Suppressor macrophage treated with lipopolysaccharide for 1 hour (primary cell): ENCODE results near the gene UBR1.
A peak's percentile ranks its signal among the peaks of the same experiment; 100 is the strongest.
"Not testable (repeated sequence)": the region's sequence is repeated elsewhere in the genome, so short reads cannot be mapped to it uniquely, and the experiment has no call there.

ENCODE experiments used
- DNase-seq, 3 donors: peaks; one replicate each; pipeline ENCODE4 v3.0.0-alpha.2; 2020 to 2022

Gene UBR1

DNA sequence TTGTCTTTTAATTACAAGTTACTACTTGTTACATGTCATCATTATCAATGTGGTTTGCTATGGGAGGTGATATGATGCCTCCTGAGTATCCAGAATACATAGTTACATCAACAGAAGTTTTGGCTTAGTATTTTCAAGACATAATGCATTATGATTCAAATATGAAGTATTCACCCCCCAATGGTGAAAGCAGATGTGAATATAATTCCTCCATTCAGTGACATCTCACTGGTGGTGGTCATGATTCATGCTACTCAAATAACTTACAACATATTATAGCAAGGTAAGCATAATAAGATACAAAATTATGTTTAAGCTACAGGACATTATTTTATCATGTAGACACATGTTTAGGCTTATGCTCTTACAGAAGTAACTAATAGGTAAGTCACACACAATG is 150.3 kb downstream of the UBR1 start:
- DNase-seq = no peak

DNA sequence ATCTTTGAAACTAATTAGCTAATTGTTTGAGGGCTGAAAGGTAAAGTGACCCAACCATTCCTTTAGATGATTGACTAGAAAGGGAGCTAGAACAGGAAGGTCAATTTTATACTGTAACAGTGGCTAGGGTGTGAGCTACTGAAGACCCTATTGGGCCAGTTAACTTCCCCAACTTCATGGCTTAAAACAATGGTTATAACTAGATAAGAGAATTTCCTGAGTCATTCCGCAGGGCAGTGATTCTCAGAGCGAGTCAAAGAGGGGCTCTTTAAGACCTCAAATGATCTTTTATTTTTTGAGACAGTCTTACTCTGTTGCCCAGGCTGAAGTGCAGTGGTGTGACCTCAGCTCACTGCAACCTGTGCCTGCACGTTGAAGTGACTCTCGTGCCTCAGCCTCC is 151.5 kb downstream of the UBR1 start:
- DNase-seq = no peak

DNA sequence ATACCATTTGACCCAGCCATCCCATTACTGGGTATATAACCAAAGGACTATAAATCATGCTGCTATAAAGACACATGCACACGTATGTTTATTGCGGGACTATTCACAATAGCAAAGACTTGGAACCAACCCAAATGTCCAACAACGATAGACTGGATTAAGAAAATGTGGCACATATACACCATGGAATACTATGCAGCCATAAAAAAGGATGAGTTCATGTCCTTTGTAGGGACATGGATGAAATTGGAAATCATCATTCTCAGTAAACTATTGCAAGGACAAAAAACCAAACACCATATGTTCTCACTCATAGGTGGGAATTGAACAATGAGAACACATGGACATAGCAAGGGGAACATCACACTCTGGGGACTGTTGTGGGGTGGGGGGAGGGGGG is 156.9 kb downstream of the UBR1 start:
- not testable (repeated sequence) for DNase-seq

DNA sequence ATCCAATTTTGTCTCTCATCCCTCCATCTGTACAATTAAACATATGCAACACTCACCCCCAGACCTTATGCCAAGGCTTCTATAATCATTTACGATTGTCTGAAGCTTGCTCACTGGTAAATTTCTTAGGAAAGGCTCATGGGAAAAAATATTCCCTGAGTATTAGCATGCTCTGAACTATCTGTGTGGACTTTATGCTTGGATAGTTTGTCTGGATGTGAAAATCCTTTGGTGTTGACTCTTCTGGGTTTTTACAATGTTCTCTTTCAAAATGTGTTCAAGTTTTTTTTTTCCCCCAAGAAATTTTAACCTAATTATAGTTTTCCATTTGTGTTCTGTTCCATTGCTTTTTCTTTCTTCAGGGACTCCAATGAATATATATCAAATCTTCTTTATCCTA is 165.3 kb downstream of the UBR1 start:
- no peak for DNase-seq

DNA sequence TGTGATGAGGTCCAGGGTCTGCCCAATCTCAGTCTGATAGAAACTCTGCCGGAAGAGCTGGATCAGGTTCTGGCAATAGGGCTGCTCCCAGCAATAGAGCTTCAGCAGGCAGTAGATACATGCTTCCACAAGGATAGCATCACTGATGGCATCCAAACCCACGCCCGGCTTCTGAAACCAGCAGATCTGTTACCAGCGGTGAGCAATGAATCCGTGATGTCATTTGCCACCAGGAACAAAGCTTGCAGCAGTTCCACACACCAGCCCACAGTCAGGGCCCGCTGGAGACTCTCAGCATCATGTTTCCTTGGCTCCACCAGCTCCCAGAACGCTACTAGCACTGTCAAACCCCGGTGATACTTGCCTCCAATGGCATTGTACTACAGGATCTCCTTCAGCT is 166.0 kb downstream of the UBR1 start:
- no peak for DNase-seq

DNA sequence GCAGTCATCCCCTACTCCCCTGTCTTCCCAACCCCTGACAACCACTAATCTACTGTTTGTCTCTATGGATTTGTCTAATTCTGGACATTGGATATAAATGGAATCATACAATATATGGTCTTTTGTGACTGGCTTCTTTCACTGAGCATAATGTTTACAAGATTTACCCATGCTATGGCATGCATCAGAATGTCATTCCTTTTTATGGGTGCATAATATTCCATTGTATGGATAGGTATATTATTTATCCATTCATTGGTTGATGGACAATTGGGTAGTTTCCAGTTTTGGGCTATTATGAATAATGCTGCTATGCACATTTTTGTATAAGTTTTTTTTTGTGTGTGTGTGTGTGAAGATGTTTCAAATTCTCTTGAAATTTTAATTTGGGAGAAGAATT is 168.7 kb downstream of the UBR1 start:
- DNase-seq = no peak

DNA sequence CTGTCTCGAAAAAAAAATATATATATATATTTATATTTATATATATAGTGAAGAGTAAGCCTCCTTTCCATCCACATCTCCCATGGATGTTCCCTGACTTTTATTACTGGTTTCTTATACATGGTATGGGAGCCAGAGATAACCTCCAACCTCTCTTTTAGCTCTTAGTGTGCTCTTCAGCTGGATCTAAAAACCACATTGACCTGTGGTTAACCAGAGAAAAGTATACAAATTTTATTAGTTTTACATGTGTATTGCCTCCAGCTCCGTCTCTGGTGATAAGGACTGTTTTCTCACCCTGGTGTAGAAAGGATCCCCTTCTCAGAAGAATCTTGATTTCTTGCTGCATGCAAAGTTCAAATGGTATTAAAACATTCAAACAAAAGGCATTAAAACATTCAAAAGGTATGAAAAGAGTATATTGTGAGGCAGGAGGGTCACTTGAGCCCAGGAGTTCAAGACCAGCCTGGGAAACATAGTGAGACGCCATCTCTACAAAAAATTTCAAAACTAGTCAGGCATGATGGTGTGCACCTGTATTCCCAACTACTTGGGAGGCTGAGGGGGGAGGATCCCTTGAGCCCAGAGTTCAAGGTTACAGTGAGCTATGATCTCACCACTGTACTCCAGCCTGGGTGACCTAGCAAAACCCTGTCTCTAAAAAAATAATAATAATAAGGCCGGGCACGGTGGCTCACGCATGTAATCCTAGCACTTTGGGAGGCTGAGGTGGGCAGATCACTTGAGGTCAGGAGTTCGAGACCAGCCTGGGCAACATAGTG is 171.8 kb downstream of the UBR1 start:
- DNase-seq = no peak

DNA sequence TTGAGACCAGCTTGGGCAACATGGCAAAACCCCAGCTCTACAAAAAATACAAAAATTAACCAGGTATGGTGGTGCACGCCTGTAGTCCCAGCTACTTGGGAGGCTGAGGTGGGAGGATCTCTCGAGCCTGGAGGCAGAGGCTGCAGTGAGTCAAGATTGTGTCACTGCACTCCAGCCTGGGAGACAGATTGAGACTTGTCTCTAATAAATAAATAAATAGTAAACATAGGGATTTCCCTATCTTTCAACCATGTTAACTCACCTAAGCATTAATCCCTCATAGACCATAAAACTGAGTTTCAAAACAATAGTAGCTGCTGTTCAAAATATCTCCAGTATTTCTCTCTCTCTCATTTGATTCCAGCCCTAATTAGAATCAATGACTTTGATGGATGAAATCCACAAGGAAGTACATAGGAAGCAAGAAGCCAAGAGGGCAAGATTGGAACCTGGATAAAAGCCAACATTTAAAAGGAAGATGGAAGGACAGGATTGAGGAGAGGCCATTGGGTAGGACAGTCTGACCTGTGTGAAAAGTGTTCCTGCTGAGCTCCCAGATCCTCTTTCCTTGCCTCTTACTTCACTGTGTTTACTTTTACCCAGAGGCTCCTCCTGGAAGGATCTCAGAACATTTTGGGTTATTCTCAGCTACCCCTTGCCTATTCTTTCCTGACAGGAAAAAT is 172.9 kb downstream of the UBR1 start:
- no peak for DNase-seq

DNA sequence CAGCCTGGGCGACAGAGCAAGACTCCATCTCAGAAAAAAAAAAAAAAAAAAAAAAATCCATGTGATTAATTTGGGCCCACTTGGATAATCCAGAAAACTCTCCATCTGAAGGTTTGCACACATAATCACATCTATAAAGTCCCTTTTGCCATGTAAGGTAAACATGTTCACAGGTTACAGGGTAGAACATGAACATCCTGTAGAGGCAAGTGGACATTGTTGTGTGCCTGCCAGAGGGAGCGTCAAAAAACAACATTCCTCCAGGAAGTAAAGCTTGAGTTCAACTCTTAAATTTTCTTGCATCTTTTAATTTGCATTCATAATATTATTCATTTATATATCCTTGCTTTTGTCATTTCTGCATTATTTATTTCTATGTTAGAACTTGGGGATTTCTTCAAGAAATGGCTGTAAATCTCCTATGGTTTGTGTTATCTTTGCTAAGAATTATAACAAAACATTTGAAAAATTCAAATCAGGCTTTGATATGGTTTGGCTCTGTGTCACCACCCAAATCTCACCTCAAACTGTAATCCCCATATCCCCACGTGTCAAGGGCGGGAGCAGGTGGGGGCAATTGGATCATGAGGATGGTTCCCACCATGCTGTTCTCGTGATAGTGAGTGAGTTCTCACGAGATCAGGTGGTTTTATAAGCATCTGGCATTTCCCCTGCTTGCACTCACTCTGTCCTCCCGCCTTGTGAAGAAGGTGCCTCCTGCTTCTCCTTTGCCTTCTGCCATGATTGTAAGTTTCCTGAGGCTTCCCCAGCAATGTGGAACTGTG is 173.9 kb downstream of the UBR1 start:
- DNase-seq = no peak

DNA sequence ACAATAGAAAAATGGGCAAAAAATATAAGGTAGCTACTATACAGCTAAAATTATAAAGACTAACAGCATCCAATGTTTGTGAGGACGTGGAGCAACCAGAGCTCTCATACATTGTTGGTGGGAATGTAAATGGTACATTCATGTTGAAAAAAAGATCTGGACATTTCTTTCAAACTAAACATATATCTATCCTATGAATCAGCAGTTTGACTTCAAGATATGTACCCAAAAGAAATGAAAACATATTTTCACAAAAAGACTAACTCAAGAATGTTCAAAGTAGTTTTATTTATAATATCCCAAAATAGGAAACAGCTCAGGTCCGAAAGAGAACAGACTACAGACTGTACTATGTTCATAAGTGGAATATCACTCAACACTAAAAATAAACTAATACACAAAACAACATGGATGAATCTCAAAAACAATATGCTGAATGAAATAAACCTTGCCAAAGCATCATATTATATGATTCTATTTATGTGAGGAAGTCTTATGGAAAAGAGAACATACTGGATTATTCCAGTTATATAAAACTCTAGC is 176.5 kb downstream of the UBR1 start:
- DNase-seq = no peak

DNA sequence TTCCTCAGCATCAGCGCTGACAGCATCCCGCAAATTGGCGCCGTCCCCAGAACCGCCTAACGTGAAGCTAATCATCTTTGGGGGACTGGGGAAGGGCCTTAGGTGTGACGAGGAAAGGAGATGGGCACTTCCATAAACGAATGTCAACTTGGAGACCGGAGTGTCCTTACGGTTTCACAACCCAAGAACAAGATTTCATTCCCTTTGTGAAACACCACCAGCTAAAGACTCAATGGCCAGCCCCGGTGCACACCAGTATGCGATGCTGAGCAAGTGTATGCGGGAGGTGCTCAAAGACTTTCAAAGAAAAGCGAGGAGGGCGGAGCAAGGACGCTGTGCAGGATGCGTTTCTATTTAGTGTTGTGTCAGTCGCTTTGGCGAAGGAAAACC is 184.5 kb downstream of the UBR1 start:
- peak in 1 of 3 donors; percentile 20 for DNase-seq

DNA sequence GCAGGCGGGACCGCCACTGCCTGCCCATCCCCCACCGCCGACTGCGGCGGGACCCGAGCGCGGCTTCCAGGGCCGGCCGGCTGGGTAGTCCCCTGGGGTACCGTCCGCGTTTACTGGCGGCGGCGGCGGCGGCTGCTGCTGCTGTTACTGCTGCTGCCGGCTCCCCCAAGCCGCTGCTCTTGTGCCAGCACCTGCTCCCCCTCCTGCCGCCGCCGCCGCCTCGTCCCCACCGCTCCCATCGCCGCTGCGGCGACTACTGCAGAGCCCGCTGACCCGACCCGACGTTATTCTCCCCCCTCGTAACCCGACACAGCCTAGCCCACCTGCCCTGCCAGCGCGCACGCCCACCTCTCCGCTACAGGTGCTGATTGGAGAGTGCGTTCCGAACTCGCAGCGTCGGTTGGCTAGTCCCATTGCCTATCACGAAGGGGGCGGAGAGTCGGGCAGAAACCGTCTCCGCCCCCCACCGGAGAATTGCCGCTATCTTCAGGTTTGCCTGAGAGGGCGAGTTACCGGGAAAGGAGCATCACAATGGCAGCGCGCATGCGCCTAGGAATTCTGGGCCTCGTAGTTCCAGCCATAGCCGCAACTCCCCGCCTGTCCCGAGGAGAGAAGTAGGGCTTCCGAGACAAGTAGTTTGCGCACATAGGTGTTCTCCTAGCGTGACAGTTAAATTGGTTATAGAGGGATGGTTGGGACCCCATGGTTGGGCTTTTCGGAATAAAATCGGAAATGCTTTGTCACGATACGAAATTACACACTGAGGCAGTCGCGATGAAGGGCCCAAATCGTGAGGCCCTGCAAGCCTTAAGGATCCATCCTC is 185.1 kb downstream of the UBR1 start, which contains the start of gene TTBK2:
Gene TTBK2 (minus strand): TSS at position 260 of the 823 bp plus-strand sequence. CDS start 42,161 bp downstream, outside the sequence.
- peak; percentile 98 to 99 (median 99) for DNase-seq

DNA sequence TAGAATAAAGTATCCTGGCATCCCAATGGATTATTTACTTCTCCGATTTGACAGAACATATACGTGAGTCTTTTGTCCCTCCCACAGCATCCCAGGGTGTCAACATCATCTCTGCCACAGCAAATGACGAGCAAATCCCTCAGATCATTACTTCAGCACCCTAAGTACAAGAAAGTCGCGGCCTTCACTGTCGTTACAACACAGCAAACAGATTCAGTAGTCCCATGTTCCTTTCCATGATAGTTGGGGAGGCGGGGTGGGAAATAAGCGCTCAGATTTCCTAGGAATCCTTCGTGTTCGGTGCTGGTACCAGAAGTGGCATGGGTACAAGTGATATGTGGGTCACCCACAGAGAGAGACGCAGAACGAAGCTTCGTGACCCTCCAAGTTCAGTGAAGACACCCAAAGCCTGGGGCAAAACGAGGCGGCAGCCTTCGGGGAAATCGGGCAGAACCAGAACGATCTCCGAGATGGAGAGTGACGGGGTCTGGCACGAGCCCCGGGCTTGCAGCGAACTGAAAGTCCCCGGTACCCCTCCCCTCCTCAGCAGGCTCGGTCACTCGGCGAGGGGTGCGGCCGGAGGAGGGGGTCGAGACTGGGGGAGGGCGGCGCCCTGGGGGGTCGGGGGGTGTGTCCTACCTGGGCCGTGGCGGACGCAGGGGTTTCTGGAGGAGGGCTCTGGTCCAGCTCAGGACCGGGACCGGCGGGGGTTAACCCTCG is 185.9 kb downstream of the UBR1 start:
- DNase-seq = peak; percentile 67 to 73 (median 67)

DNA sequence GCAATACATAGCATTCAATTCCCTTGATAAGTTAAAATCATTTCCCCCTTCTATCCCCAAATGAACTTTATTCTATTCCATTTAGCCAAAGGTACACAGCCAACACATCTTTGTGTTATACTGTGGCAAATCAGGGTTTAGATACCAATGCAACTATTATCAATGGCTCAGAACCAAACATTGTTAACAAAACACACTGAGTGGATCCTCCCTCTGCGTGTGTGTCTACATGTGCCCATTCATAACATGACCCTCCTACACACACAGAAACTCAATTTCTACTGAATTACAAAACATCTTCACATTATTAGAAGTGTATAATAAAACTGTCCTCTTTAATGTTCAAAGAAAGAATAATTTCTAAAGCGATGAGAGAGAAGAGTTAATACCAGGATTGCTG is 186.5 kb downstream of the UBR1 start:
- peak in 1 of 3 donors; percentile 4 for DNase-seq

DNA sequence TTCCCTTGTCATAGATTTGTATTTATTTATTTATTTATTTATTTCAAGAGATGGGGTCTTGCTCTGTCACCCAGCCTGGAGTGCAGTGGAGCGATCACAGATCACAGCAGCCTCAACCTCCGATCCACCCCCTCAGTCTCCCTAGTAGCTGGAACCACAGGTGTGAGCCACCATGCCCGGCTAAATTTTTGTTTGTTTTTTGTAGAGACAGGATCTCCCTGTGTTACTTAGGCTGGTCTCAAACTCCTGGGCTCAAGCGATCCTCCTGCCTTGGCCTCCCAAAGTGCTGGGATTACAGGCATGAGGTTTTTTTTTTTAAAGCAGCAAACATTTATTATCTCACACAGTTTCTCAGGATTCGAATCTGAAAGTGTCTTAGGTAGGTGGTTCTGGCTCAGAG is 187.8 kb downstream of the UBR1 start:
- DNase-seq = no peak

DNA sequence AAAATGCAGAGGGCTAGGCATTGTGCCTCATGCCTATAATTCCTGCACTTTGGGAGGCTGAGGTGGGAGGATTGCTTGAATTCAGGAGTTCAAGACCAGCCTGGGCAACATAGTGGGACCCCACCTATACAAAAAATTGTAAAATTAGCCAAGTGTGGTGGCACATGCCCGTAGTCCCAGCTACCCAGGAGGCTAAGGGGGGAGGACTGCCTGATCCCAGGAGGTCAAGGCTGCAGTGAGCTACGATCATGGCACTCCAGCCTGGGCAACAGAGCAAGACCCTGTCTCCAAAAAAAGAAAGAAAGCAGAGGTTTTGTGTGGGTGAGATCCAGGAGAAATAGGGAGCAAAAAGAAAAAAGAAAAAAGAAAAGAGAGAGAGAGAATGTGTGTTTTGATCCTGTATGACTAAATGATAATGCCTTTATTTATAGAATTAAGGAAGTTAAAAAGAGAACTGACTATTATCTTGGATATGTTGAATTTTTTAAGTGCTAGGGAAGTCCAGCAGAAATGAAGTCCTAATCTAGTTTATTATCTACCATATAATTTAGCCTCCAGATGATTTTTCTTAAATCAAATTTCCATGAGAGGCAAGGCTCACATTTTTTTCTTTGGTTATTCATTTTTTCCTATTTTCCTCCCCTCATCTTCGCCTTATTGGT is 190.1 kb downstream of the UBR1 start:
- DNase-seq = peak in 2 of 3 donors; percentile 45 to 54

DNA sequence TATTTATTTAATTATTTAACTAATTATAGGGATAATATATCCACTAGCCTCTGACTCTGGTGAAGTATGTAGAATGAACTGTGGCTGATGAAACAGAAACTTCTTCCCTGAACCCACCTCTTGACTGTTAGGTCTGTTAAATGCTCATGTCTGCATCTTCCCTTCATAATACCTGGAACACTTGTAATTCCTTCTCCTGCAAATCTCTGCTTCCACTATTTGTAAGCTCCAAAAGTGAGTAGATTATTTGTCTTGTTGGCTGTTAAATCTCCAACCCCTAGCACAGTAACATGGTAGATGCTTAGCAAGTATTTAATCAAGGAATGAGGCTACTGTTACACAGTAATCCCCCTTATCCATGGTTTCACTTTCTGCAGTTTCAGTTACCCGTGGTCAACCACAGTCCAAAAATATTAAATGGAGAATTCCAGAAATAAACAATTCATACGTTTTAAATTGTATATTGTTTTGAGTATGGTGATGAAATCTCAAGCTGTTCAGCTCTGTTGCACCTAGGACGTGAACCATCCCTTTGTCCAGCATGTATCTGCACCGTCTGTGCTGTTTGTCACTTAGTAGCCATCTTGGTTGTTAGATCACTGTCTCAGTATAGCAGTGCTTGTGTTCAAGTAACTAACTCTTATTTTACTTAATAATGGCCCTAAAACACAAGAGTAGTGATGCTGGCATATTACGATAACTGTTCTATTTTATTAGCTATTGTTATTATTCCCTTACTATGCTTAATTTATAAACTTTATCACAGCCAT is 190.9 kb downstream of the UBR1 start:
- peak in 1 of 3 donors; percentile 8 for DNase-seq

DNA sequence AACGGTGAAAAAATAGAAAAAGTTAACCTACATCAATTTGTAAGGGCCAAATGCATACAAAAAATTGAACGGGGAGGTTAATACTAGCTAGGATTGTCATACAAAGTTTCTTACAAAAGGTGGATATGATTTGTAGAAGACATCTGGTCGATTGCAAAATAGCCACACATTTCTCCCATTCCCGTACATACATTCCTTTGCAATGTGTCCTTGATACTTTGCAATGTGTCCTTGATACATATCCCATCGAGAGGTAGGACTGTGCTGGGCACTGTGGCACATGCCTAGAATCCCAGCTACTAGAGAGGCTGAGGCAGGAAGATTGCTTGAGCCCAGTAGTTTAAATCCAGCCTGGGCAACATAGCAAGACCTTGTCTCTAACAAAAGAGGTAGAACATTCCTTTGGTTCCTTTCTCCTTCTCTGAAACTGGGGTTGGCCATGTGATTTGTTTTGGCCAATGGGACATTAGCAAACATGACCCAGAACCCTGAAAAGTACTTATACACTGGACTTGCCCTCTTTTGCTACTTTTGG is 194.7 kb downstream of the UBR1 start:
- DNase-seq = no peak

DNA sequence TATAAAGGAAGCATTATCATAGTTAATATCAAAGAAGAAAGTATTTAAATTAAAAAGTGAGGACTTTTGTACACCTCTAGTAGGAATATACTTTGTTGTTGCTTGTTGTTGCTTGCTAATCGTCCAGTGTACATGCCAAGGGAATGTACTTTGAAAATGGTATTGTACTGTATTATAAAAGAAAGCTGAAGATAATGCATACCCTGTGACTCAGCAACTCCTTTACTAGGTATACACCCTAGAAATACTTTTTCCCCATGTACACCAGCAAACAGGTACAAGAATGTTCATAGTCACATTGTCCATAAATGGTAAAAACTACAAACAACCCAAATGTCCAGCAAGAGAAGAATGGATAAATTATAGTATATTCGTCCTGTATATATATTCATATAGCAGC is 197.3 kb downstream of the UBR1 start:
- DNase-seq = no peak
